AG10803 (cell line): ENCODE data around the gene ZC3HAV1.

Experiments
- DNase-seq: peaks from one replicate; pipeline ENCODE4 v3.0.0; 2010; ENCODE audit warnings: low read depth
- H3K4me3 ChIP-seq: 2 replicates; pipeline ENCODE4 v1.5.1; 2011; ENCODE audit warnings: mild to moderate bottlenecking, low read length, control low read depth
- CTCF ChIP-seq: conservative IDR thresholded peaks from 2 replicates; pipeline ENCODE4 v1.5.1; 2011; ENCODE audit warnings: mild to moderate bottlenecking, low read length, control low read depth, inconsistent platforms

ZC3HAV1 gene

GRCh38 chr7:139075871-139076686 is 33.4 kb downstream of the ZC3HAV1 start:
- DNase-seq: no peak
- no peak for TF ChIP-seq CTCF
- no peak overlapping the region for H3K4me3 ChIP-seq

GRCh38 chr7:139075031-139075652 is 34.4 kb downstream of the ZC3HAV1 start:
- peak; percentile 82 for TF ChIP-seq CTCF
- peak; percentile 86 for DNase-seq
- H3K4me3 ChIP-seq: no peak overlapping the region

GRCh38 chr7:139072796-139073195 is 36.7 kb downstream of the ZC3HAV1 start:
- no peak overlapping the region for H3K4me3 ChIP-seq
- DNase-seq: no peak
- no peak for TF ChIP-seq CTCF

- H3K4me3 ChIP-seq: no peak overlapping the region
- no peak for DNase-seq
- TF ChIP-seq CTCF: no peak
Measured at GRCh38 chr7:139071680-139072079, 37.8 kb downstream of the ZC3HAV1 start.

- no peak for DNase-seq
Measured at GRCh38 chr7:139068544-139069399, 40.7 kb downstream of the ZC3HAV1 start.

GRCh38 chr7:139066315-139066714 is 43.2 kb downstream of the ZC3HAV1 start:
- no peak overlapping the region for H3K4me3 ChIP-seq
- no peak for DNase-seq
- TF ChIP-seq CTCF: no peak

More at GRCh38 chr7:139068544-139069399, 40.7 kb downstream of the ZC3HAV1 start:
- no peak overlapping the region for H3K4me3 ChIP-seq
- no peak for TF ChIP-seq CTCF
